ENCODE measurements around the gene IGSF21.

Gene IGSF21

DNA sequence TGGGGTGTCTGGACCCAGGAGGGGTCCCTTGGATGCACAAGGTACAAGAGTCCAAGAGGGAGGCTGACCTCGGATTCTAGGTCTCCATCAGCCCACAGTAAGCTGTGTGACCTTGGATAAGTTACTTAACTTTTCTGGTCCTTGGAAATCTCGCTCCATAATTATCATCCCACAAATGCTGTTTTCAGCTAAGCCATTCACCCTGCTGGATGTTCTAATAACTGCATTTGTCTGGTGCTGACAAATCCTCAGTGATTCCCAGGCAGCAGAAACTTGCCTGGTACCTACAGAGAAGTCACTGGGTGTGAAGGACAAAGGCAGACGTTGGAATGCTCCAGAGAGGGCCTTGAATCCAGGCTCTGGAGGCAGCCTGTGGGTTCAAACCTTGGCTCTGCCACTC, 89.7 kb downstream of the IGSF21 start:
- H3K27ac ChIP-seq = no peak overlapping the region
- H3K4me1 ChIP-seq = no peaks in the 10 kb centered on the region
- no peaks in the 10 kb centered on the region for H3K27me3 ChIP-seq (ENCODE audit: control insufficient read depth, insufficient read depth, low read length)
- no peak overlapping the region for H3K9ac ChIP-seq
- H3K4me2 ChIP-seq (ENCODE audit: low read length) = no peak overlapping the region
- TF ChIP-seq, protein P1, sequence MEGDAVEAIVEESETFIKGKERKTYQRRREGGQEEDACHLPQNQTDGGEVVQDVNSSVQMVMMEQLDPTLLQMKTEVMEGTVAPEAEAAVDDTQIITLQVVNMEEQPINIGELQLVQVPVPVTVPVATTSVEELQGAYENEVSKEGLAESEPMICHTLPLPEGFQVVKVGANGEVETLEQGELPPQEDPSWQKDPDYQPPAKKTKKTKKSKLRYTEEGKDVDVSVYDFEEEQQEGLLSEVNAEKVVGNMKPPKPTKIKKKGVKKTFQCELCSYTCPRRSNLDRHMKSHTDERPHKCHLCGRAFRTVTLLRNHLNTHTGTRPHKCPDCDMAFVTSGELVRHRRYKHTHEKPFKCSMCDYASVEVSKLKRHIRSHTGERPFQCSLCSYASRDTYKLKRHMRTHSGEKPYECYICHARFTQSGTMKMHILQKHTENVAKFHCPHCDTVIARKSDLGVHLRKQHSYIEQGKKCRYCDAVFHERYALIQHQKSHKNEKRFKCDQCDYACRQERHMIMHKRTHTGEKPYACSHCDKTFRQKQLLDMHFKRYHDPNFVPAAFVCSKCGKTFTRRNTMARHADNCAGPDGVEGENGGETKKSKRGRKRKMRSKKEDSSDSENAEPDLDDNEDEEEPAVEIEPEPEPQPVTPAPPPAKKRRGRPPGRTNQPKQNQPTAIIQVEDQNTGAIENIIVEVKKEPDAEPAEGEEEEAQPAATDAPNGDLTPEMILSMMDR (IDR thresholded peaks at IDR 0.05) = no peak
- no peak overlapping the region for H2AFZ ChIP-seq
- no peaks in the 10 kb centered on the region for H3K36me3 ChIP-seq (ENCODE audit: control insufficient read depth, insufficient read depth, low read length)
- H3K79me2 ChIP-seq = no peaks in the 10 kb centered on the region
- H3K9me3 ChIP-seq (ENCODE audit: control insufficient read depth, low read length) = no peaks in the 10 kb centered on the region
- no peak overlapping the region for H3K4me3 ChIP-seq (ENCODE audit: low read depth, low read length)

DNA sequence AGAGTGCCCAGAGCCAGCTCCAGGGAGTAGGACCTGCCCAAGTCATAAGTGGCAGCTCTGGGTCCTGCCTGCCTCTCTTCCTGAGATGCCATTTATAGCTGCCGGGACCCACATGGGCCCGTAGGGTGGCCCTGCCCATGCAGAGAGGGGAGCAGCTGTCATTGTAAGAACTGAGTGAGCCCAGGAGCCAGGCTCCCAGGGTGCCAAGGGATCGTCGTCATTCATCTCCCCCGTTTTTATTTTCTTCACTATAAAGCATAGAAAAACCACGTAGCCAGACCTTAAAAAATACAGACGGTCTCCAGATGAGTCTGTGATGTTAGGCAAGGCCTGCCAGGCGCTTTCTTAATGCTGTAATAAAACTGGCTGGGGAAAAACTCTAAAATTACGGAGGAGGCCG, 90.7 kb downstream of the IGSF21 start:
- Histone ChIP-seq H3K27me3 (ENCODE audit: control insufficient read depth, insufficient read depth, low read length) (no peaks in the 10 kb centered on the region), H3K79me2 (no peaks in the 10 kb centered on the region), H3K36me3 (ENCODE audit: control insufficient read depth, insufficient read depth, low read length) (no peaks in the 10 kb centered on the region), H3K27ac (no peak overlapping the region), H3K4me2 (ENCODE audit: low read length) (no peak overlapping the region), H3K9me3 (ENCODE audit: control insufficient read depth, low read length) (no peaks in the 10 kb centered on the region), H3K4me1 (no peaks in the 10 kb centered on the region), H2AFZ (no peak overlapping the region), H3K9ac (no peak overlapping the region), H3K4me3 (ENCODE audit: low read depth, low read length) (no peak overlapping the region)
- TF ChIP-seq, protein P1 (IDR thresholded peaks at IDR 0.05) = no peak

DNA sequence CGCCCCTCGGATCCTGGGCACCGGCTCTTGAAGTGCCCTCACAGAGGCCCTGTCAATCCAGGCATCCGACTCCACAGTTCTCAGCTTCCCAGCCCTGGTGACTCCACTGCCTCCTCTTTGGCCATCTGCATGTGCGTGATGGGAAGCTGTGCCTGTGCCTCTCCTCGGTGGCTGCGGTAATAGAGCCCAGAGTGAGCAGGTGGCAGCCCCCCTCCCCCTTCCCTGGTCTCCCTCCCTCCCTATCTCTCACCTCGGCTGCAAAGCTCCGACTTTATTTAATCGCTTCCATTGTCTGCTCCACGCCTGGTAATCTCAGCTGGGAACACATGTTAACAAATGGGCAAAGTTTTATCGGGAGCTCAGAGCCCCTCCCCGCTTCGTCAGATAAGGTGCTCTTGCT, 91.9 kb downstream of the IGSF21 start:
- H3K36me3 ChIP-seq (ENCODE audit: control insufficient read depth, insufficient read depth, low read length) = no peaks in the 10 kb centered on the region
- no peaks in the 10 kb centered on the region for H3K4me1 ChIP-seq
- no peaks in the 10 kb centered on the region for H3K27me3 ChIP-seq (ENCODE audit: control insufficient read depth, insufficient read depth, low read length)
- H2AFZ ChIP-seq = no peak overlapping the region
- TF ChIP-seq, protein P1 (IDR thresholded peaks at IDR 0.05) = no peak
- no peaks in the 10 kb centered on the region for H3K9me3 ChIP-seq (ENCODE audit: control insufficient read depth, low read length)
- no peak overlapping the region for H3K27ac ChIP-seq
- H3K79me2 ChIP-seq = no peaks in the 10 kb centered on the region
- no peak overlapping the region for H3K4me2 ChIP-seq (ENCODE audit: low read length)
- H3K4me3 ChIP-seq (ENCODE audit: low read depth, low read length) = no peak overlapping the region
- no peak overlapping the region for H3K9ac ChIP-seq

DNA sequence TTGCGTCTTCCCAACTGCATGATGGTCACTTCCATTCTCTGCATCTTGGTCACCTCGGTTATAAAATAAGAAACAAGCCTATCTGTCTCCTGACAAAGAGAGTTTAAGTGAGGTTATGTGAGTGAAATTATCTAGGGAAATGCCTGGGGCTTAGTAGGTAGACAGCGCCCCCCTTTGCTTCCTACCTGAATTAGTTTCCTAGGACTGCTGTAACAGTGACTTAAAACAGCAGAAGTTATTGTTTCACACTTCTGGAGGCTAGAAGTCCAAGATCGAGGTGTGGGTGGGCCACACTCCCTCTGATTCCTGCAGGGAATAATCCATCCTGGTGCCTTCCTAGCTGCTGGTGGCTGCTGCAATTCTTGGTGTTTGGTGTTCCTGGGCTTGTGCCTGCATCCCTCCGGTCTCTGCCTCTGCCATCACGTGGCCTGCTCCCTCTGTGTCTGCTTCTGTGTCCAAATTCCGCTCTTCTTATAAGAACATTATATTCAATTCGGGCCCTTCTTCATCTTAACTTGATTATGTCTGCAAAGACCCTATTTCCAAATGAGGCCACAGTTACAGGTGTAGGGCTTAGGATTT, 92.6 kb downstream of the IGSF21 start:
- Histone ChIP-seq H3K9ac (no peak overlapping the region), H3K4me3 (ENCODE audit: low read depth, low read length) (no peak overlapping the region), H3K4me2 (ENCODE audit: low read length) (no peak overlapping the region), H3K27me3 (ENCODE audit: control insufficient read depth, insufficient read depth, low read length) (no peaks in the 10 kb centered on the region), H3K36me3 (ENCODE audit: control insufficient read depth, insufficient read depth, low read length) (no peaks in the 10 kb centered on the region), H2AFZ (no peak overlapping the region), H3K27ac (no peak overlapping the region), H3K4me1 (no peaks in the 10 kb centered on the region), H3K79me2 (no peaks in the 10 kb centered on the region), H3K9me3 (ENCODE audit: control insufficient read depth, low read length) (no peaks in the 10 kb centered on the region)
- TF ChIP-seq, protein P1 (IDR thresholded peaks at IDR 0.05) = no peak

DNA sequence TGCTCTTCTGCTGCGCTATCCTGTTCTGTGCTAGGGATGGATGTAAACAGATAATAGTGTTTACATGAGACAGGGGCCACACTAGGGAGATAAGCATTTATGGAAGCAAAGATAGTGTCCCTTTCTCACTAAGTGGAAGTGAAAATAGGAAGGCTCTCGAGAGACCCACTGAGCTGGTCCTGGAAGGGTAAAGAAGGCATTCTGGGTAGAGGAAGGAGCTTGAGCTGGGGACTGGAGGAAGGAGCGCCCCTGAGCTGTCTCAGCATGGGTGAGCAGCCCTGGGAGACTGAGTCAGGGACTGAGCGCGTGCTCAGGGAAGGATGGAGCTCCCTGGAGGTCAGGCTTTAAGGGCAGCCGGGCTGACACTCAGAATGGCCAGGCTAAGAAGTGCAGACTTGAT, 93.3 kb downstream of the IGSF21 start:
- TF ChIP-seq, protein P1 (IDR thresholded peaks at IDR 0.05) = no peak
- no peaks in the 10 kb centered on the region for H3K9me3 ChIP-seq (ENCODE audit: control insufficient read depth, low read length)
- no peak overlapping the region for H3K4me3 ChIP-seq (ENCODE audit: low read depth, low read length)
- H3K4me2 ChIP-seq (ENCODE audit: low read length) = no peak overlapping the region
- no peak overlapping the region for H3K9ac ChIP-seq
- H3K36me3 ChIP-seq (ENCODE audit: control insufficient read depth, insufficient read depth, low read length) = no peaks in the 10 kb centered on the region
- H2AFZ ChIP-seq = no peak overlapping the region
- H3K79me2 ChIP-seq = no peaks in the 10 kb centered on the region
- H3K27ac ChIP-seq = no peak overlapping the region
- no peaks in the 10 kb centered on the region for H3K27me3 ChIP-seq (ENCODE audit: control insufficient read depth, insufficient read depth, low read length)
- H3K4me1 ChIP-seq = no peaks in the 10 kb centered on the region
